DMS53 treated with DMSO at 0.1 percent for 48 hours (cell line): ENCODE measurements around the gene APOC4.
"Not testable (repeated sequence)": the region's sequence is repeated elsewhere in the genome, so short reads cannot be mapped to it uniquely, and the experiment has no call there.

Source experiments
- DNase-seq: peaks from one replicate; lab custom pipeline; 2025; ENCODE audit not compliant: unreplicated experiment; lab: John Stamatoyannopoulos, UW

The APOC4 gene

DNA sequence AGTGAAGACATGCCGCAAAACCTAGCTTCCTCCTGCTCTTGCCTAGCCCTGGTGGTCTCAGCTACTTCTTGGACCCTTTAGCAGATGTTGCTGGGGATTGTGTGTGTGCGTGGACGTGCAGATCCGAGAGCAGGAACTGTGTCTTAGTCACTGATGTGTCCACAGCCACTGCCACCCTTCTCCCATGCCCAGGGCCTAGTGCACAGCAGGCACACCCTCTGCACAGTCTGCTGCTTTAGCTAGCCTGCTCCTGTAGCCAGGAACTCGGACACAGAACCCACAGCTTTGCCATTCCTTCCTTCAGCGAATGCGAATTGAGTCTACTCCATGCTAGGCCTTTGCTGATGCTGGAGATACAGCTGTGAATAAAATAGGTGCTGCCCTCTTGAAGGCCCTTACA, 15.5 kb downstream of the APOC4 start:
- no peak for DNase-seq

DNA sequence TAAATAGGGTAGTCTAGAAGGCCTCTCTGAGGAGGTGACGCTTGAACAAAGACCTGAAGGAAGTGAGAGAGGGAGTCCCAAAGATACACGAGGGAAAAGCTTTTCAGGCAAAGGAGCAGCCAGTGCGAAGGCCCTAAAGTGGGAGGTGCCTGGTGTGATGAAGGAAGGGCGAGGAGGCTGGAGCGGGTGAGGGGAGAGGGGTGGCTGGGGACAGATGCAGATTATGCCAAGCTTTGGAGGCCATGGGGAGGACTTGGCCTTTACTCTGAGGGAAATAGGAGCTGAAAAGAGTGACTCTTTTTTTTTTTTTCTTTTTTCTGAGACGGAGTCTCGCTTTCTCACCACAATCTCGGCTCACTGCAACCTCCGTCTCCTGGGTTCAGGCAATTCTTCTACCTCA, 16.1 kb downstream of the APOC4 start:
- no peak for DNase-seq

DNA sequence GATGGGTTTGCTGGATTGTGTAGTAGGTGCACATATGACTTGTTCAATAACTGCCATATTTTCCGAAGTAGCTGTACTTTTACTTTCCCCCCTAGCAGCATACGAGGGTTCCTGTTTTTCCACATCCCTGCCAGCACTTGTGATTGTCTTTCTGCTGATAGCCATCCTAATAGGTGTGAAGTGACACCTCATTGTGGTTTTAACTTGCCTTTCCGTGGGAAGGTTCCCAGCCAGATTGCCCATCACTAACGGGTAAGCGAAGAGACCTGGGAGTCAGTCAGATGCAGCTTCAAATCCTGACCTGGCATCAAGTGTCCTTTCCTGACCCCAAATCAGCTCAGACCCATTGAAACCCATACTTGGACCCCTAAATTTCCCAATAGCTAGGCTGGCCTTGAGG, 17.7 kb downstream of the APOC4 start:
- DNase-seq: no peak

DNA sequence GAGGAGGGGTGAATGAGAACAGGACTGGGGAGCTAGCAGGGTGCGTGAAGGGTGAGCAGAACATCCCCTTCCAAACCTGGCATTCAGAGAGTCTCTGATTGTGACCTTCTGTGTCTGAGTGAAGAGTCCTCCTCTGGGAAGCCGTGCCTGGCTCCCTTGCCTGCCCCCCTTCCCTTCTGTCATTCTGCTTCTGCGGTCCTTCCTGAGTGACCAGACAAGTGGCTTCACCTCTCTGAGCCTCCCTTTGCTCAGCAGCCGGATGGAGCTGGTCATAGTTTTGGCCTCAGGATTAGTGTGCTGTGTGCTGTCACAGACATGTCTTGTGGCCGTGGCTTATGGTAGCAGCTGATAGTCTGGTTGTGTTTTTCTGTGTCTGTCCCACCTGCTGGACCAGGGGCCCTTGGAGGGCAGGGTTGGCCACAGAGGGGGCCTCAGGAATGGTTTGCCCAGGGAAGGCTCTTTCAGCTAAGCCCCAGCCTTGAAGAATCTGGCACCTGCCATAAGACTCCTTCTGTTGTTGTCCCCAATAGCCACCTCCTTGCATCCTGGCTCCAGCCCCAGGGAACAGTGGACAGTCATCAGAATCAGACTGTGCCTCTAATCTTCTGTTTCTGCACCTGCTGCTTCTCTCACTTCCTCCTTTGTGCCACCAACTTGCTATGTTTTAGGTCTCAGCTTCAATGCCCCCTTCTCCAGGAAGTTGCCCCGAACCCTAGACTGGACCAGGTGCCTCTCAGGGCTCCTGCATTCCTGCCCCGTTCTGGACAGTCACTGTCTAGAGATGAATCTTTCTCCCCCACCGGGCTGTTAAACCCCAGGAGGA, 19.1 kb downstream of the APOC4 start:
- no peak for DNase-seq

DNA sequence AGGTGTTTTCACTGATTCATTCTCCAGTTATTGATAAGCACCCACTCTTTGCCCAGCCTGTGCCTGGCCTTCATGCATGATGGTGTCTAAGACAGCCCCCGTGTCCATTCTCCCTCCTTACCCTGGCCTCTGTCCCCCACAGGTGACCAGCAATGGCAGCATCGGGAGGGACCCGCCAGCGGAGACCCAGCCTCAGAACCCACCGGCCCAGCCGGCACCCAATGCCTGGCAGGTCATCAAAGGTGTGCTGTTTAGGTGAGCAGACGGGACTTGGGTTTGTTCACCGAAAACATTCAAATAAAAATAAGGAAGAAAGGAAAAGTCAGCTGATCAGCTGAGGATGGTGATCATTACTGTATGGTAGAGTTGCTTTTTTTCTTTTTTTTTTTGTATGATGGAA, 19.8 kb downstream of the APOC4 start:
- no peak for DNase-seq

DNA sequence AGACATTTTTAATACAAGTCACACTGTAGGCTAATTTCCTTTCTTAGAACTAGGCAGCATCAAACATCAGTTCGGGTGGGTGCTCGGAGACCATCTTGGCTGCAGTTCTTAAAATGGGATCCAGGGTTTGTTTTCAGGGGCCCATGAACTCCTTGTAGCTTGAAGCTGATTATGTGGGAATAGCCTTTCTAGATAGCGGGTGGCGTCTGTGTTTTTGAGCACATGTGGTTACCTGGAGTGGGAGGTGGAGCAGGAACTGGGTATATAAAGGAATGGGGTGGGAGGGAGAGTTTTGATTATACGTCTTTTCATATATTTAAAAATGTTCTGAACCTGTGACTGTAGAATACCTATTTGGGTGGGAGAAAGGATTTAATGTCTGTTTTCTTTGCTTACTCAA, 26.1 kb downstream of the APOC4 start:
- DNase-seq: no peak

DNA sequence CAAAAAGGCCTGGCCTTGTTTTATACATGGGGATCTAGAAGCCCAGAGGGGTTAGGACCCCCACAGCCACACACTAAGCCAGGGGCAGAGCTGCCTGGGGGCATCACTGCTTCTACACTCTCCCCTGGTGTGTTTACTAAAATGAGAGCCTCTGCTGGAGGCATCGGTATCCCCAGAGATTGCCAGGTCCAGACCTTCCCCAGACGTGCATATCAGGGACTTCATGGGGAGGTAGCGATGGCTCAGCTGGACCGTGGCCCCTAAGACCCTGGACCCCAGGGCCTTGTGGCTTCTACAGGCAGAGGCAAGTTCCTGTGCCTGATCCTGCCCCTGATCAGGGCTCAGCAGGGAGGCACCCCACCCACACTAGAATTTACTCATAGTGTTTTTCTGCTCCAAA, 26.6 kb downstream of the APOC4 start:
- no peak for DNase-seq

DNA sequence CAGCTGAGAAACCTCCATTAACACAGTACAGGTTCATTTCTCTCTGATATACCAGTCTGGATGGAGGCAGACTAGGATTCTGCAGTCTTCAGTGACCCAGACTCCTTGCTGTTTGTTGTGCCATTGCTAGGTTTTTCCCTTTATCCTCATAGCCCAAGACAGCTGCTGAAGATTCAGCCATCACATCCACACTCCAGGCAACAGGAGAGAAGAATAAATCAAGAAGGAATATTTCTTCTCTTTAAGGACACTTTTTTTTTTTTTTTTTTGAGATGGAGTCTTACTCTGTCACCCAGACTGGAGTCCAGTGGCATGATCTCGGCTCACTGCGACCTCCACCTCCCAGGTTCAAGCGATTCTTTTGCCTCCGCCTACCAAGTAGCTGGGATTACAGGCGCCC, 27.4 kb downstream of the APOC4 start:
- DNase-seq: no peak

DNA sequence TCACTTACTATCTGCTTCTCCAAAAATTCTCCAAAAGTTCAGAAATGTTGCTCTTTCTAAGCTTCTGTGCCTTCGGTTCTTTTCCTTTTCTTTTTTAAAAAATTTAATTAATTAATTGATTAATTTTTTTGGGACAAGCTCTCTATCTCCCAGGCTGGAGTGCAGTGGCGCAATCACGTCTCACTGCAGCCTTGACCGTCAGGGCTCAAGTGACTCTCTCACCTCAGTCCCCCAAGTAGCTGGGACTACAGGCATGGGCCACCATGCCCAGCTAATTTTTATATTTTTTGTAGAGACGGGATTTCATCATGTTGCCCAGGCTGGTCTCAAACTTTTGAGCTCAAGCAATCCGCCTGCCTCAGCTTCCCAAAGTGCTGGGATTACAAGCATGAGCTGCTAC, 29.4 kb downstream of the APOC4 start:
- DNase-seq: not testable (repeated sequence)

DNA sequence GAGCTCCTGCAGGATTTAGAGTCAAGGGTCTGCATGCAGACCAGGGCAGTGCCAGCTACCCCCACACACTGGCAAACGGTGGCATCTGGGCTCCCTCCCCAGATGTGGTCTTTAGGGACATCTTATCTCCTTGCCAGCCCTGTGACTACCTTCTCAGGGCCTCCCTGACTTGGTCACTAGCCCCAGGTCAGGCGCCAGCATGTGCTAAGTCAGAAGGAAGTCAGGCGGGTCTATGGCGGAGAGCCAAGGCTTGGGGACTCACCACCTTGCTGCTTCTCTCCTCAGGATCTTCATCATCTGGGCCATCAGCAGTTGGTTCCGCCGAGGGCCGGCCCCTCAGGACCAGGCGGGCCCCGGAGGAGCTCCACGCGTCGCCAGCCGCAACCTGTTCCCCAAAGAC, 30.8 kb downstream of the APOC4 start:
- no peak for DNase-seq

DNA sequence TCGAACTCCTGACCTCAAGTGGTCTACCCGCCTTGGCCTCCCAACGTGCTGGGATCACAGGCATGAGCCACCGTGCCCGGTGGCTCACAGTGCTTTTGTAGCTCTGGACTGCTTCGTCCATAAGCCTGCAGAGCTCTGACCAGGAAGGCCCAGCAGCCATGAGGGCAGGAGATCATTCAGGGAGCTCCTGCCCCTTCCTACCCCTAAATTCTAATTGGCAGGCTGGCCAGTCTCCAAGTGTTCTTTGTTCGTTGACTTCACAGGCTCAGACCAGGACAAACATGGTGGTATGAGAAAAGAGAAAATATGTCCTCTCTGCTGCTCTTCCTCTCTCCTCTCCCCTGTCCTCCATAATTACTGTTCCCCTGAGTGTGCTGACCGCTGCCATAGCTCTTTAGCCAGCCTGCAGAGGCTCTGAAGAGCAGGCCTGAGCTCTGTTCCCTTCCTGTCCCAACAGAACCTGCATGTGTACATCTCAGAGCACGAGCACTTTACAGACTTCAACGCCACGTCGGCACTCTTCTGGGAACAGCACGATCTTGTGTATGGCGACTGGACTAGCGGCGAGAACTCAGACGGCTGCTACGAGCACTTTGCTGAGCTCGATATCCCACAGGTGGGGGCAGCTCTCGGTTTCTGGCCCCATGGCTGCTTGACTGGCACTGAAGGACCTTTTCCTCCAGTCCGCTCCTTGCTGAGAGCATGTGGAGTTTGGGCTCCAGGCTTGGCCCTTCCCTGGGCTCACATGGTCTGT, 32.1 kb downstream of the APOC4 start:
- DNase-seq: no peak

DNA sequence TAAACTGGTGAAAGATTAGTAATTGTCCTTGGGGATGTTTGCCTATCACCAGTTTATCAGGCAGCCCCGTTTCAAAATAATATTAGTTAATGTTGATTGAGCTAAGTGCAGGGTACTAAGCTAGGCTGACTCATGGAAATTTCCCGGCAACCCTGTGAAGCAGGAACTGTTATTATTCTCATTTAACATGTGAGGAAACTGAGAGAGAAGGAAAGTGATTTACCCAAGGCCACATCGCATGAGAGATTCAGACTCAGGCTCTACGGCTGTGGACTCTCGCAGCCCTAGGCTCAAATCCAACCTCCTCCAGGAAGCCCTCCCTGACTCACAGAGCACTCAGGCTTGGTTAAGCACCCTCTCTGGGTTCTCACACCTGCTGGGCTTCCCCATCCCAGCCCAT, 32.8 kb downstream of the APOC4 start:
- no peak for DNase-seq

DNA sequence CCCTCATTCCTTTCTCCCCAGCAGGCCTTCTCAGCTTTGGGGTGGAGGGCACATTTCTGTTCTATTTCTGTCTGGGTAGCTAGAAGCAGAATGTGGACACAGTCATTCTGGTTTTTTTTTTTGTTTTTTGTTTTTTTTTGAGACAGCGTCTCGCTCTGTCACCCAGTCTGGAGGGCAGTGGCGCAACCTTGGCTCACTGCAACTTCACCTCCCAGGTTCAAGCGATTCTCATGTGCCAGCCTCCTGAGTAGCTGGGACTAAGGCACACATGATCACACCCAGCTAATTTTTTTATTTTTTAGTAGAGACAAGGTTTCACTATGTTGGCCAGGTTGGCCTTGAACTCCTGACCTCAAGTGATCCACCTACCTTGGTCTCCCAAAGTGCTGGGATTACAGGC, 33.4 kb downstream of the APOC4 start:
- no peak for DNase-seq

DNA sequence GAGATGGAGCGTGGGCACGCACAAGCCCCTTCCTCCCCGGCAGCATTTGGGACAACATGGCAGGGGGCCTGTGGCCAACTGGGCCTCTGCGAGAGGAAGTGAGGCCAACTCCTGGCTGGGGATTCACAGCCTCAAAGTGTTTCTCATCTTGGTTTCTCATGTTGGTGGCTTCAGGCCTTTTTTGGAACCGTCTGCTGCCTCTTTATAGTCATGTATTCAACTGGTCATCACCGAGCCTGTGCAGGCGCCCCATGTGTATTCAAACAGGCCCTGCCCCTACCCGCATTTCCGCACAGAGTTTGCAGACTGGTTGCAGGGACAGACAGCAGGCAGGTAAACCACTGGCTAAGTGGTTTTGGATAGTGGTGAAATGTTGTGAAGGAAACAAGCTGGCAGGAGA, 42.0 kb downstream of the APOC4 start:
- no peak for DNase-seq

DNA sequence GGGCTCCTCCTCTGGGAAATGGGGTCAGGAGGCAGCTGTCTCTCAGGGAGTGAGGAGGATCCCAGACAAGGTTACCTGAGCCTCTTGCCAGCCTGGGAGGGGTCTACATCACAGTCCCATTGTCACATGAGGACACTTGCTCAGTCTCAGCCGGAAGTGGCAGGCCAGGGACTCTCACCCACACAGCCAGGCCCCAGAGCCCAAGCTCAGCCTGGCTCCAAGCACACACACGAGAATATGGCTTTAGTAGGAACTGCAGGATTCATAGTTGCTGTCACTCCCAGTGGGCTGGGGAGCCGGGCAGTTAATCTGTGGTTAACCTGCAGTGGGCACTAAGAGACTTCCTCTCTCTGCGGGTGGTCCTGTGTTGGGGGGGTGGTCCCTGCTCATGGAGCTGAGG, 43.4 kb downstream of the APOC4 start:
- DNase-seq: no peak

DNA sequence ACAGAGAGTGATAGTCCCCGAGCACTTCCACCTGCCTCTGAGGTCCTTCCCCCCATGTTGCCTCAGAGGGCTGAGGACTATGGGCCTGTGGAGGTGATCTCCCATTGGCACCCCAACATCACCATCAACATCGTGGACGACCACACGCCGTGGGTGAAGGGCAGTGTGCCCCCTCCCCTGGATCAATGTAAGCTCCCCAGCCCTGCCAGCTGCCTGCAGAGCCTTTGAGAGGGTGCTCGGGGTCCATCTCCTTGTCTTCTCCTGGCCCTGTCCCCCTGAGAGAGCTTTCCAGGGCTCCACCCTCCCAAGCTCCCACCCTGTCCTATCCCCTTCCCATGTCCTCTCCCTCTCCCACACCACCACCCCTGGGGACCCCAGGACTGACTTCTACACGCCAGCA, 44.4 kb downstream of the APOC4 start:
- no peak for DNase-seq

DNA sequence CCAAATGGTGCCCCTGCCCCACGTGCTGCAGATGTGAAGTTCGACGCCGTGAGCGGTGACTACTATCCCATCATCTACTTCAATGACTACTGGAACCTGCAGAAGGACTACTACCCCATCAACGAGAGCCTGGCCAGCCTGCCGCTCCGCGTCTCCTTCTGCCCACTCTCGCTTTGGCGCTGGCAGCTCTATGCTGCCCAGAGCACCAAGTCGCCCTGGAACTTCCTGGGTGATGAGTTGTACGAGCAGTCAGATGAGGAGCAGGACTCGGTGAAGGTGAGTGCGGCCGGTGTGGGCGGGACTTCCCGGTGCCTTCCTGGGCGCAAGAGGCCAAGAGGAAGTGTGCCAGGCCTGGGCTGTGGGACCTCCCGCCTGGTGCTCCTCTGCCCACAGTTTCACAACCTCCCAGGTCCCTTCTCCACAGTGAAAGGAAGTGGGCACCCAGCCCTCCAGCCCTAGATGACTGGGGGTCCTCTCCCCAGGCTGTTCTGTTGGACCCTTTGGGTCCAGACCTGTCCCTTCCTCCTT, 45.2 kb downstream of the APOC4 start:
- DNase-seq: no peak

DNA sequence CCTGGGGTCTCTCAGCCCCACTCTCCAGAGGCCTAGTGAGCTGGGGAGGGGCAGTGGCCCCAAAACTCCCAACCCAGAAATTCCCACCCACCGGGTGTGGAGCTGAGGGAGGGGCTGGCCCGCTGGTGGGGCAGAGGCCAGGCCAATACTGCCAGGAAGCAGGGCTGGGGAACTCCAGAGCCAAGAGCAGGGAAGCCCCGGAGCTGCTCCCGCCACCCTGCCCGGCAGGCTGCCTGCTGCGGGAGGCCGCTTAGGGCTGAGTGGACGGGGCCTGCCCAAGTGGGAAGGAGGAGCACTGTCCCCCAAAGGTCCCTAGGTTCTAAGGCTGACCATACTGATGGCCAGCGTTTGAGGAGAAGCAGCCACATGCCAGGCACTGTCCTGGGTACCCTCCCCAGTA, 46.2 kb downstream of the APOC4 start:
- DNase-seq: no peak

DNA sequence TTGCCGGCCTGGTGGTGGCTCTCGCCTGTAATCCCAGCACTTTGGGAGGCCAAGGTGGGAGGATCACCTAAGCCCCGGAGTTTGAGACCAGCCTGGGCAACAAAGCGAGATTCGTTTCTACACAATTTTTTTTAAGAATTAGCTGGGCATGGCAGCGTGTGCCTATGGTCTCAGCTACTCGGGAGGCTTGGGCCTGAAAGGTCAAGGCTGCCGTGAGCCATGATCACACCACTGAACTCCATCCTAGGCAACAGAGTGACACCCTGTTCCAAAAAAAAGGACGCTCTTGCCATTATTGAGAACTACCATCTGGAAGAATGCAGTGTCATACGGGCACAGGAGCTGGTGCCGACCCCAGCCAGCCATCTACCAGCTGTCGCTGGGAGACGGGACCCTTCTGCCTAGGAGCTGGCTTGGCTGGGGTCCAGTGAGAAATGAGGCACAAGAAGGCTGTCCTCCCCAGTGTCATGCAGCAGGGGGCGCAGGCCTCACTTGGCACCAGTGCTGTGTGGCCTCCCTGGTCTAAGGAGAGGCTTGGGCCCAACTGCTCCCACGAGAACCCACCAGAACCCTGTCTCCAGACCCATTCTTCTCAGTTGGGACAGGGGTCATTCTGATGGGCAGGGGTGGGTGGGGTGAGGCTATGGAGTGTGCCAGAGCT, 47.0 kb downstream of the APOC4 start:
- DNase-seq: no peak

DNA sequence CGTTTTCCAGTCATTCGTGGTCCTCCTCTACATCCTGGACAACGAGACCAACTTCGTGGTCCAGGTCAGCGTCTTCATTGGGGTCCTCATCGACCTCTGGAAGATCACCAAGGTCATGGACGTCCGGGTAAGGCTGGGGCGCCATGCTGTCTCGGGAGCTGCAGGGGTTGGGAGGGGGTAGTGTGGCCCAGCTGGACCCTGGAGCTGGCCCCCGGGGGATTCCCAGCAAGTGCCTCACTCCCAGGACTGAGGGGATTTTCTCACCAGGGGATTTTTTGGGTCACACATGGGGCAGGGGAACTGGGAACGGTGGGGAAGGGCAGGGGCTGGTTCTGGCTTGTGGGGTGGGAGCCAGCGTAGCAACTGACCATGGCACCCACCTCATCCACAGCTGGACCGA, 48.4 kb downstream of the APOC4 start:
- DNase-seq: no peak

DNA sequence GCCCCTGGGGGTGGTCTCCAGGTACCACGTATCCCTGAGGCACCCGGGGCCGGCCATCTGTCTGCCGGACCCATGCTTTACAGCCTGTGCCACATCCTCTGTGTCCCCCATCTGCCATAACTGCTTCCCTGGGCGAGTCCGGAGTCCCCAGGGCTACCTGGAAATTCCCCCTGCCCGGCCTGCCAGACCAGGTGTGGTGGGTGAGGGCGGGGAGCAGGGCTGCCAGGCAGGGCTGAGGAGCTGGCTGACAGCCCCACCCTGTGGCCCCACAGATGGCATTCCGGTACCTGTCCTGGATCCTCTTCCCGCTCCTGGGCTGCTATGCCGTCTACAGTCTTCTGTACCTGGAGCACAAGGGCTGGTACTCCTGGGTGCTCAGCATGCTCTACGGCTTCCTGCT, 48.9 kb downstream of the APOC4 start:
- DNase-seq: no peak
